Spinal cord (tissue), 10 donors: Measurements from ENCODE around the gene CHRNA3. TPM values are rescaled to one million over a fixed set of nuclear protein-coding genes. Genes with fewer than 3 reads are reported as not detected.

Experiments
- DNase-seq, 6 donors: peaks; one replicate each; pipeline versions ENCODE4 v3.0.0 to v3.0.0-alpha.2; 2013 to 2015; ENCODE audit warnings: low spot score in 6 of 6, low read depth in 4 of 6
- H3K27ac ChIP-seq: one replicate; pipeline ENCODE4 v1.5.1; 2013; ENCODE audit warnings: low read depth, low read length, control low read depth
- H3K27me3 ChIP-seq: one replicate; pipeline ENCODE4 v1.6.1; 2013; ENCODE audit warnings: low read length; ENCODE audit not compliant: control insufficient read depth, insufficient read depth
- H3K36me3 ChIP-seq: one replicate; pipeline ENCODE4 v1.6.1; 2013; ENCODE audit warnings: low read length; ENCODE audit not compliant: control insufficient read depth, insufficient read depth
- H3K4me1 ChIP-seq: one replicate; pipeline ENCODE4 v1.6.1; 2013; ENCODE audit warnings: low read length; ENCODE audit not compliant: control insufficient read depth, insufficient read depth
- H3K4me3 ChIP-seq: one replicate; pipeline ENCODE4 v1.5.1; 2013; ENCODE audit warnings: low read depth, low read length, control low read depth
- H3K9me3 ChIP-seq: one replicate; pipeline ENCODE4 v1.6.1; 2013; ENCODE audit warnings: low read length; ENCODE audit not compliant: control insufficient read depth, insufficient read depth
- whole genome bisulfite sequencing: methylation state at CpG from one replicate; pipeline ENCODE4 v1.1.5; 2013; ENCODE audit warnings: missing lambda C conversion rate; ENCODE audit not compliant: insufficient coverage; 5-methylcytosine and 5-hydroxymethylcytosine counted together
- polyA plus RNA-seq, 2 donors: library from polyadenylated mRNA; unstranded; fragments of 120-200 nt; gene quantifications; one replicate each; pipeline ENCODE4 v1.2.1, GENCODE V29; 2013; ENCODE audit not compliant: insufficient read length in 2 of 2
- total RNA-seq, 2 donors: library from RNA; depleted of rRNA in 1 of 2; stranded (reverse); fragments of 120-200 nt in 1 of 2; fragments of >200 nt in 1 of 2; gene quantifications; one replicate each; pipeline versions ENCODE4 v1.2.3 to v1.2.4, GENCODE V29; 2013 to 2014
- donor health status: healthy.

CHRNA3 gene
- total and polyA plus RNA-seq, 4 donors = 1.1 to 7.7 (median 5.5) TPM

GRCh38 chr15:78654272-78654671, 33.5 kb upstream of the CHRNA3 start:
- Histone ChIP-seq H3K27ac (no peak overlapping the region), H3K4me1 (no peaks in the 10 kb centered on the region), H3K4me3 (no peak overlapping the region), H3K36me3 (no peaks in the 10 kb centered on the region), H3K9me3 (no peaks in the 10 kb centered on the region), H3K27me3 (no peaks in the 10 kb centered on the region)
- DNase-seq = no peak
- 100% methylated on average over 1 of the region's 4 CpGs for WGBS

DNA sequence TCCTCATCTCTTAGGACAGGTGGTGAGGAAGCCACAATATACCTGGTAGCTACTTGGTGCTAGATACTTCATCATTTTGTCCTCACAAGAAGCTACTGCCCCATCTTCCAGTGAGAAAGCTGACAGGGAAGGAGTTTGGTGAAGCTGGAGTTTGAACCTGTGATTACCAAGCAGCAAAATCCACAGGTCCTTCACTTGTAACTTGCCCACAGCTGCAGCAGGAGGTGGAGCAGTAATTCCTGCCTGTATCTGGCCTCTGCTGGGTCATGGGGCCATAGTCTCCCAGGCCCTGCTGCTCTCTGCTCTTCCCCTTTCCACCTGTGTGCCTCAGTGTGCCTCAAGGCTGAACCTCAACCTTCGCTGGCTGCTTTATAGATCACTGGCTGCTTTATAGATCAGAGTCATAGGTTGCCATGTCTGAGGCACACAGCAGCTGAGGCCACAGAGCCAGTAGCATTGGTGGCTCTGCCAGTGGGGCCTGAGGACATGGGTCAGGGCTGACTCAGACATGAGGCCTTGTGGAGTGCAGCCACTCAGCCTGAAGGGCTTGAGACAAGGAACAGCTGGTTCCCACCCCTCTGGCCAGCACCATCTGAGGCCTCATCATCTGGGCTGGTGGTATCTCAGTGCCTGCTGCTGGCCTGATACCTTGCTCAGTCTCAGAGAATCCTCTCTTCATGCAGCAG, 31.3 kb upstream of the CHRNA3 start:
- WGBS = 100% methylated on average over 1 of the region's 1 CpG
- H3K4me3 ChIP-seq = no peak overlapping the region

DNA sequence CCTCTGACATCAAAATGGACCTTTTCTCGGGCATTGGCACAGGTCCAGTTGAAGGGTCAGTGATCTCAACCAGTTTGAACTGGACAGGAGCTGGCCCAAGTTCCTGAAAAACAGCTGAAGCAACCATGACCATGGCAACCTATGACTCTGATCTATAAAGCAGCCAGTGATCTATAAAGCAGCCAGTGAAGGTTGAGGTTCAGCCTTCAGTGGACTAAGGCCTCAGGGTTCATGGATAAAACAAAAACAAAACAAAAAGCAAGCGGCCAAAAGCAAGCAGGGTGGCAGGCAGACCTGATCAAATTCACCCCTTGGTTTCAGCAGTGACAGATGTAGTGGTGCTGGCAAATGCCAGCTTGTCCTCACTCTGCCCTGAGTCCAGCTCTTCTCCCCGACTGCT, 30.2 kb upstream of the CHRNA3 start:
- no peak overlapping the region for H3K4me3 ChIP-seq
- H3K36me3 ChIP-seq = no peaks in the 10 kb centered on the region
- H3K27me3 ChIP-seq = no peaks in the 10 kb centered on the region
- no peak for DNase-seq
- H3K9me3 ChIP-seq = no peaks in the 10 kb centered on the region
- WGBS = 75% methylated on average over 3 of the region's 3 CpGs
- H3K4me1 ChIP-seq = no peaks in the 10 kb centered on the region
- H3K27ac ChIP-seq = no peak overlapping the region

More for the DNA sequence above, 31.3 kb upstream of the CHRNA3 start:
- H3K27ac ChIP-seq = no peak overlapping the region
- DNase-seq = no peak
- H3K4me1 ChIP-seq = no peaks in the 10 kb centered on the region
- H3K36me3 ChIP-seq = no peaks in the 10 kb centered on the region
- H3K27me3 ChIP-seq = no peaks in the 10 kb centered on the region
- H3K9me3 ChIP-seq = no peaks in the 10 kb centered on the region

DNA sequence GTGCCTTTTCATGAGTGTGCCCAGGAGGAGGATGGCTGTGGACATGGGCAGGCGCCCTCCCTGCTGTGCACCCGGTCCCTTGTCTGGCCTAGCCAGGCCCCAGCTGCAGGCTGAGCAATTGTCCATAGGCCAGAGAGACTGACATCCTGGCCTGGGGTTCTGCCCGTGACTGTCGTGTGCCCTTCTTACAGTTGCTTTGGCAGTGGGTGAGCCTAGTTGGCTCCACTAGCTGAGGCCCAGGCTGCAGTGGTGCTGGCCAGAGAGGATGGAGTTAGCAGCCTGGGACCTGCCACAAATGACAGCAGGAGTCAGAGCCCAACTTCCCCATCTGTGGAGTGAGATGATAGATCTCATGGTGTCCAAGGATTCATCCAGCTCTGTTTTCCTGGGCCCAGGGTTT, 29.2 kb upstream of the CHRNA3 start:
- DNase-seq = peak in 1 of 6 donors; percentile 16
- WGBS = 77% methylated on average over 4 of the region's 4 CpGs
- H3K4me1 ChIP-seq = no peaks in the 10 kb centered on the region
- H3K9me3 ChIP-seq = no peaks in the 10 kb centered on the region
- no peaks in the 10 kb centered on the region for H3K27me3 ChIP-seq
- H3K36me3 ChIP-seq = no peaks in the 10 kb centered on the region
- H3K4me3 ChIP-seq = no peak overlapping the region
- H3K27ac ChIP-seq = no peak overlapping the region

GRCh38 chr15:78645009-78645408, 24.2 kb upstream of the CHRNA3 start:
- Histone ChIP-seq H3K9me3 (no peaks in the 10 kb centered on the region), H3K27me3 (peaks cover 14% of the 10 kb centered on the region), H3K36me3 (no peaks in the 10 kb centered on the region), H3K4me3 (no peak overlapping the region), H3K27ac (no peak overlapping the region), H3K4me1 (peaks cover 17% of the 10 kb centered on the region)
- 97% methylated on average over 3 of the region's 4 CpGs for WGBS
- no peak for DNase-seq

DNA sequence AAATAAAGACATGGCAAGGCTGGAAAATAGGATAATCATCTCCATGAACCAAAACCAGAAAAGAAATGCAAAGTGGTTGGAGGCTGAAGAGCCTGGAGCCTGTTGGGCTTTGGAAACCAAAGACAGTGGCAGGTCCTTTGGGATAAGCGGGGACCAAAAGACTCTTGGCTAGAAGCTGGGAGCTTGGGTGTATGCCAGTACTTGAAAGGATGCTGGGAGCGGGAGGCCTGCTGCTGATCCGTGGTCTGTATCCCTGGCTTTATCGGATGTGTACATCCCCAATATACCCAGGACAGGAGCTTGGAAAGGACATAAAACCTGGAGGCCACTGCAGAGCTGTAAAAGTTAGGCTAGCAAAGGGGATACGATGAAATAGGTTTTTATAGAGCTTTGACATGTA, 21.5 kb upstream of the CHRNA3 start:
- peak in 2 of 6 donors; percentile 50 to 65 for DNase-seq
- 44% methylated on average over 1 of the region's 5 CpGs for WGBS
- no peak overlapping the region for H3K4me3 ChIP-seq

GRCh38 chr15:78641749-78642275, 21.0 kb upstream of the CHRNA3 start:
- Histone ChIP-seq H3K27me3 (peaks cover 17% of the 10 kb centered on the region), H3K36me3 (no peaks in the 10 kb centered on the region), H3K27ac (no peak overlapping the region), H3K4me3 (no peak overlapping the region), H3K9me3 (no peaks in the 10 kb centered on the region), H3K4me1 (peaks cover 18% of the 10 kb centered on the region)
- 58% methylated on average over 9 of the region's 11 CpGs for WGBS
- DNase-seq = no peak

More for the DNA sequence above, 21.5 kb upstream of the CHRNA3 start:
- Histone ChIP-seq H3K27ac (no peak overlapping the region), H3K27me3 (peaks cover 17% of the 10 kb centered on the region), H3K9me3 (no peaks in the 10 kb centered on the region), H3K36me3 (no peaks in the 10 kb centered on the region), H3K4me1 (peaks cover 18% of the 10 kb centered on the region)

DNA sequence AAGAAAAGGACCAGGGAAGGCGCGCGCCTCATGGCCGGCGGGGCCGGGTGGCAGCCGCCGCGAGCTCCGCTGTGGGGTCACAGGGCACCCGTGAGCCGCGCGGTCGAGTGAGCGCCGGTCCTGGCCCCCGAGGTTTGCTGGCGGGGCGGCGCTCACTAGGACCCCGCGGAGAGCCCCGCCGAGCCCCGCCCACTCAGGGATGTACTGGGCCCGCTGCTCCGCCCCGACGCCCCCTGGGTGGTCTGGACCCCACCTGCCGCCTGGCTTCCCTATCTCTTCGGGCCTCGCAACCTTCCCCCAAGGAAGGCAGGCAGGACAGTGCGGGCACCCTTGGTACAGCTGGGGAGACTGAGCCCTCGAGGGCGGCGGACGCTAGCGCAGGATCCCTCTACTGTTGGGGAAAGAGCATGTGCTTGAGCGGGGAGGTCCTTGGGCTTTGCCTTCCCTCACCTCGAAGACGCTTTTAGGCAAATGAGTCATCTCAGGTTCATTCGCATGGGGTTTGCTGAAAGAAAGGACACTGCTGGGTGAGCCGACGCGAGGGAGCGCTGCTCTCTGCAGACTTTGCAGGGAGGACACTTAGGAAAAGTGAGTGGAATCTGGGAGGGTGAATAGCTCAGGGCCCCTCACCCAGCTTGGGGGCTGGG, 20.4 kb upstream of the CHRNA3 start, which contains the start of gene CHRNB4:
Gene CHRNB4, minus strand, starts transcription at position 109 of the 647 bp plus-strand sequence. Its CDS starts 77 bp downstream, at position 32.
- peaks cover 18% of the 10 kb centered on the region for H3K4me1 ChIP-seq
- H3K9me3 ChIP-seq = no peaks in the 10 kb centered on the region
- peak in 2 of 6 donors; percentile 68 to 79 for DNase-seq
- no peak within 1 kb of the TSS for H3K27ac ChIP-seq
- peaks cover 17% of the 10 kb centered on the region for H3K27me3 ChIP-seq
- peak within 1 kb of the TSS; percentile 29 for H3K4me3 ChIP-seq
- H3K36me3 ChIP-seq = no peaks in the 10 kb centered on the region
- 3% methylated on average over 47 of the region's 47 CpGs for WGBS

DNA sequence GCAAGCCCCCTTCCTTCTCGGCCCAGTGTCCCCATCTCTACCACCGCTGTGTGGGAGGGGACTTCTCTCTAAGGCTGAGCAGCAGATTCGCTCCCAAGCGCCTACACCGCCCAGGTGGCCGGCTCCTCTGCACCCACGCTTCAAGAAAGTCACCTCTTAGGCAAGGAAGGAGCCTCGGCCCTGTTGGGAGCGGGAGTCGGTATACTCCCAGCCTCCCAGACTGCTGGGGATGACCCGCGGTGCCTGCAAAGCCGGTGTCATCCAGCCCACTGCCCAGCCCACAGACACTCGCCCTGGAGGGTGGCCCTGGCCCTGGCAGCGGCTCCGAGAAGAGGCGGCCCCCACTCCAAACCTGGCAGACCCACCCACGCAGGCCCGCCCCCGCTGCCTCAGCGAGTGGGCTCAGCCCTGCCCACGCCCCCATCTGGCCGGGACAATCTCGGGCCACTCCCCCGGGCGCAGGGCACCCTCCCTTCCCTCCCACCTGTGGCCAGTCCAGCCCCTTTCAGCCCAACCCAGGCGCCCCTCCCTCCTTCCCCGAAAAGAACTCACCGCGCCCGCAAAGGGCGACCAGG, 19.8 kb upstream of the CHRNA3 start:
- no peak for DNase-seq
- WGBS = 5% methylated on average over 29 of the region's 32 CpGs
- Histone ChIP-seq H3K9me3 (no peaks in the 10 kb centered on the region), H3K4me1 (peaks cover 18% of the 10 kb centered on the region), H3K27me3 (peaks cover 17% of the 10 kb centered on the region), H3K4me3 (peak overlapping the region; percentile 29), H3K36me3 (no peaks in the 10 kb centered on the region), H3K27ac (no peak overlapping the region)
